H1 (cell line): ENCODE data around the gene CDK9. TPM values are rescaled to one million over a fixed set of nuclear protein-coding genes. Genes with fewer than 3 reads are reported as not detected.

Source experiments
- BCL11A ChIP-seq, 2 experiments: IDR thresholded peaks; one replicate each; pipeline ENCODE4 v1.6.1; 2011; ENCODE audit warnings: low read depth in 2 of 2, low read length in 2 of 2, mild to moderate bottlenecking in 2 of 2
- BRCA1 ChIP-seq: IDR thresholded peaks from 2 replicates; pipeline ENCODE4 v1.6.1; 2012; ENCODE audit warnings: low read depth, low read length, improper control_type of control experiment
- CEBPB ChIP-seq: IDR thresholded peaks from 2 replicates; pipeline ENCODE4 v1.6.1; 2012; ENCODE audit warnings: low read depth, low read length
- CREB1 ChIP-seq: IDR thresholded peaks from 2 replicates; pipeline ENCODE4 v1.6.1; 2012; ENCODE audit warnings: inconsistent platforms
- EZH2 ChIP-seq: fragments of 200-600 bp; sonication (generic); IDR thresholded peaks from 2 replicates; pipeline ENCODE4 v1.7.1; 2012; ENCODE audit warnings: low read depth, mild to moderate bottlenecking, moderate library complexity, low read length, inconsistent platforms; ENCODE audit not compliant: severe bottlenecking
- FOSL1 ChIP-seq: IDR thresholded peaks from 2 replicates; pipeline ENCODE4 v1.6.1; 2011; ENCODE audit warnings: mild to moderate bottlenecking, low read depth, low read length, moderate library complexity; ENCODE audit not compliant: insufficient read depth
- HDAC6 ChIP-seq: IDR thresholded peaks from one replicate; pipeline ENCODE4 v1.7.1; 2012; ENCODE audit warnings: low read depth, mild to moderate bottlenecking, inconsistent platforms, low read length, moderate library complexity
- JUND ChIP-seq: IDR thresholded peaks from 2 replicates; pipeline ENCODE4 v1.6.1; 2011; ENCODE audit warnings: mild to moderate bottlenecking, improper control_type of control experiment, low read length
- KDM4A ChIP-seq: IDR thresholded peaks from one replicate; pipeline ENCODE4 v1.7.1; 2012; ENCODE audit warnings: low read depth, mild to moderate bottlenecking, moderate library complexity, low read length, inconsistent platforms; ENCODE audit not compliant: severe bottlenecking
- POLR2A ChIP-seq, 2 experiments: IDR thresholded peaks; 1 replicate in 1 of 2; 2 replicates in 1 of 2; pipeline ENCODE4 v1.6.1; 2011; ENCODE audit warnings: low read depth in 2 of 2, low read length in 2 of 2, mild to moderate bottlenecking in 2 of 2; ENCODE audit errors: control extremely low read depth in 1 of 2
- POU5F1 ChIP-seq: IDR thresholded peaks from 2 replicates; pipeline ENCODE4 v1.6.1; 2011; ENCODE audit warnings: low read depth, mild to moderate bottlenecking, low read length, moderate library complexity
- RBBP5 ChIP-seq: IDR thresholded peaks from 2 replicates; pipeline ENCODE4 v1.7.1; 2012; ENCODE audit warnings: low read depth, mild to moderate bottlenecking, inconsistent platforms, low read length, moderate library complexity, borderline replicate concordance
- SAP30 ChIP-seq: fragments of 300-600 bp; sonication (generic); IDR thresholded peaks from 2 replicates; pipeline ENCODE4 v1.7.1; 2012; ENCODE audit warnings: low read length, moderate library complexity, mild to moderate bottlenecking, inconsistent platforms; ENCODE audit not compliant: insufficient read depth, insufficient replicate concordance
- SIN3A ChIP-seq, 2 experiments: IDR thresholded peaks in 1 of 2; conservative IDR thresholded peaks in 1 of 2; 2 replicates each; pipeline ENCODE4 v1.6.1; 2011 to 2012; ENCODE audit warnings: low read length in 2 of 2, improper control_type of control experiment in 1 of 2, low read depth in 1 of 2, mild to moderate bottlenecking in 1 of 2
- SRF ChIP-seq: IDR thresholded peaks from 2 replicates; pipeline ENCODE4 v1.6.1; 2011; ENCODE audit warnings: mild to moderate bottlenecking, low read depth, low read length, moderate library complexity
- TAF1 ChIP-seq: IDR thresholded peaks from 2 replicates; pipeline ENCODE4 v1.6.1; 2011; ENCODE audit warnings: mild to moderate bottlenecking, low read depth, low read length
- TAF7 ChIP-seq: optimal IDR thresholded peaks from 2 replicates; pipeline ENCODE3; 2011; ENCODE audit warnings: low read depth, mild to moderate bottlenecking, inconsistent platforms, low read length, moderate library complexity, borderline replicate concordance
- TBP ChIP-seq: IDR thresholded peaks from 2 replicates; pipeline ENCODE4 v1.6.1; 2011; ENCODE audit warnings: low read depth, low read length, improper control_type of control experiment
- TCF12 ChIP-seq: IDR thresholded peaks from 2 replicates; pipeline ENCODE4 v1.6.1; 2011; ENCODE audit warnings: low read depth, mild to moderate bottlenecking, low read length
- YY1 ChIP-seq: IDR thresholded peaks from 2 replicates; pipeline ENCODE4 v1.6.1; 2011; ENCODE audit warnings: low read depth, mild to moderate bottlenecking, low read length
- polyA plus RNA-seq, 7 experiments: library from polyadenylated mRNA; depleted of rRNA in 3 of 7; stranded (reverse) in 5 of 7; unstranded in 2 of 7; fragments of >200 nt in 5 of 7; fragments of 200-250 nt in 2 of 7; gene quantifications; 1 replicate in 5 of 7; 2 replicates in 1 of 7; 4 replicates in 1 of 7; pipeline versions ENCODE4 v1.2.1 to v1.2.3, GENCODE V29; 2011 to 2013; ENCODE audit warnings: missing spikeins in 2 of 7, mixed read lengths in 2 of 7
- total RNA-seq: library from RNA; stranded (reverse); fragmentation: NEBNext Ultra II Directional; extraction: Animal tissue kit (Norgen Biotek cat#: 25700); gene quantifications from 2 replicates; pipeline ENCODE4 v1.2.1, GENCODE V29; 2021
- TF ChIP-seq, protein P1 (sequence below), 3 experiments: IDR thresholded peaks; 1 replicate in 2 of 3; 2 replicates in 1 of 3; pipeline versions ENCODE4 v1.5.1 to v1.6.1; 2011; ENCODE audit warnings: low read length in 3 of 3, mild to moderate bottlenecking in 3 of 3, inconsistent platforms in 2 of 3, low read depth in 1 of 3, moderate library complexity in 1 of 3; ENCODE audit not compliant: insufficient read depth in 1 of 3; ENCODE audit errors: control extremely low read depth in 1 of 3

The CDK9 gene
- total and polyA plus RNA-seq, 2 of the 8 experiments (the other 6 are each of a cell fraction or from before 2014, with no cell fraction given) = 69.1 to 87.5 TPM

- TF ChIP-seq SIN3A (conservative IDR thresholded peaks at IDR 0.05 in 1 of 2, IDR thresholded peaks at IDR 0.05 in 1 of 2; ENCODE audit: low read depth in 1 of 2, low read length in 2 of 2) (no peak; a peak in 1 of 4 replicates), SAP30 (no peak), KDM4A (peak; percentile 47), POU5F1 (no peak), EZH2 (no peak), TAF7 (peak; percentile 84), TAF1 (peak; percentile 91), CREB1 (0 out of 2 replicates have a peak, but pooled peaks have one; percentile 11), HDAC6 (no peak), BRCA1 (no peak), CEBPB (no peak), YY1 (no peak), JUND (no peak), FOSL1 (no peak), RBBP5 (peak; percentile 86; the same call in 1 of the 2 replicates), TBP (peak; percentile 85; the same call in 1 of the 2 replicates), SRF (no peak), BCL11A (IDR thresholded peaks at IDR 0.05; ENCODE audit: low read depth in 2 of 2, low read length in 2 of 2) (no peak), POLR2A (IDR thresholded peaks at IDR 0.05; ENCODE audit: control extremely low read depth in 1 of 2, low read depth in 2 of 2, low read length in 2 of 2) (peak in 1 of 2 experiments; percentile 89; a peak in 2 of 3 replicates), TCF12 (no peak)
- TF ChIP-seq, protein P1, sequence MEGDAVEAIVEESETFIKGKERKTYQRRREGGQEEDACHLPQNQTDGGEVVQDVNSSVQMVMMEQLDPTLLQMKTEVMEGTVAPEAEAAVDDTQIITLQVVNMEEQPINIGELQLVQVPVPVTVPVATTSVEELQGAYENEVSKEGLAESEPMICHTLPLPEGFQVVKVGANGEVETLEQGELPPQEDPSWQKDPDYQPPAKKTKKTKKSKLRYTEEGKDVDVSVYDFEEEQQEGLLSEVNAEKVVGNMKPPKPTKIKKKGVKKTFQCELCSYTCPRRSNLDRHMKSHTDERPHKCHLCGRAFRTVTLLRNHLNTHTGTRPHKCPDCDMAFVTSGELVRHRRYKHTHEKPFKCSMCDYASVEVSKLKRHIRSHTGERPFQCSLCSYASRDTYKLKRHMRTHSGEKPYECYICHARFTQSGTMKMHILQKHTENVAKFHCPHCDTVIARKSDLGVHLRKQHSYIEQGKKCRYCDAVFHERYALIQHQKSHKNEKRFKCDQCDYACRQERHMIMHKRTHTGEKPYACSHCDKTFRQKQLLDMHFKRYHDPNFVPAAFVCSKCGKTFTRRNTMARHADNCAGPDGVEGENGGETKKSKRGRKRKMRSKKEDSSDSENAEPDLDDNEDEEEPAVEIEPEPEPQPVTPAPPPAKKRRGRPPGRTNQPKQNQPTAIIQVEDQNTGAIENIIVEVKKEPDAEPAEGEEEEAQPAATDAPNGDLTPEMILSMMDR (IDR thresholded peaks at IDR 0.05; ENCODE audit: control extremely low read depth in 1 of 3, insufficient read depth in 1 of 3, low read depth in 1 of 3, low read length in 3 of 3) = 0 out of 4 replicates have a peak, but pooled peaks of 1 of the 3 experiments have one; percentile 9
These were observed 42.6 kb downstream of the CDK9 start (continued) for GRCh38 chr9:127828262-127829031.
